ENCODE results near the gene FKBP4. TPM values are rescaled to one million over a fixed set of nuclear protein-coding genes. Genes with fewer than 3 reads are reported as not detected.

FKBP4 gene
- total RNA-seq, 1 experiment from 2014 or later: 122 TPM

DNA sequence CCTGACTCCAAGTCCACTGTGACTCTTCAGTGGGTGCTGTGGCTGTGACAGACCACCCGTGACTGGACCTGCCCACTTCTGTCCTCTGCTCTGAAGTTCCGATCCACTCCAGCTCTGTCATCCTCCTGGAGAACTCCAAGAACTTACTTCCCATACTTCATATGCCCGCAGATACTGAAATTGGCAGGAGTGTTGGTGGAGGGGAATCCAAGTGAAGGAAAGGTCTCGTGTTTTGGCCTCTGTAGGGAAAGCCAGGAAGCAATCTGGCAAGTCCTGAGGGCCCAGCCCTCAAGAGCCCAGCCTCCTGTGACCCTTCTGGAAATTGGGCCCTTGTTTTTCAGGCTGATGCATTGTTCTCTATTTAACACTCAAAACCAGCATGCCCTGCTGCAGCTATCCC, 22.4 kb upstream of the FKBP4 start:
- no TSS peak for BruUV-seq (replicated peaks)
- CTCF ChIA-PET: interaction anchor here (0.6 kb wide), 1 partner anchor 307 kb away, joined by 4 read pairs; no protein-coding TSS in a partner anchor
- peaks cover 2% of the 10 kb centered on the region for H3K9me3 Mint-ChIP-seq (ENCODE audit: low read depth, unreplicated experiment)
- intact Hi-C loops (cut with micrococcal nuclease; ENCODE audit: unreplicated experiment): no loop called here
- peaks cover 77% of the 10 kb centered on the region for H3K27me3 Mint-ChIP-seq (ENCODE audit: unreplicated experiment)
- no peak overlapping the region for H3K27ac Mint-ChIP-seq (ENCODE audit: unreplicated experiment)
- H3K4me3 Mint-ChIP-seq (ENCODE audit: low read depth, unreplicated experiment): no peak overlapping the region
- DNase-seq: no peak
- TF ChIP-seq, protein P1, sequence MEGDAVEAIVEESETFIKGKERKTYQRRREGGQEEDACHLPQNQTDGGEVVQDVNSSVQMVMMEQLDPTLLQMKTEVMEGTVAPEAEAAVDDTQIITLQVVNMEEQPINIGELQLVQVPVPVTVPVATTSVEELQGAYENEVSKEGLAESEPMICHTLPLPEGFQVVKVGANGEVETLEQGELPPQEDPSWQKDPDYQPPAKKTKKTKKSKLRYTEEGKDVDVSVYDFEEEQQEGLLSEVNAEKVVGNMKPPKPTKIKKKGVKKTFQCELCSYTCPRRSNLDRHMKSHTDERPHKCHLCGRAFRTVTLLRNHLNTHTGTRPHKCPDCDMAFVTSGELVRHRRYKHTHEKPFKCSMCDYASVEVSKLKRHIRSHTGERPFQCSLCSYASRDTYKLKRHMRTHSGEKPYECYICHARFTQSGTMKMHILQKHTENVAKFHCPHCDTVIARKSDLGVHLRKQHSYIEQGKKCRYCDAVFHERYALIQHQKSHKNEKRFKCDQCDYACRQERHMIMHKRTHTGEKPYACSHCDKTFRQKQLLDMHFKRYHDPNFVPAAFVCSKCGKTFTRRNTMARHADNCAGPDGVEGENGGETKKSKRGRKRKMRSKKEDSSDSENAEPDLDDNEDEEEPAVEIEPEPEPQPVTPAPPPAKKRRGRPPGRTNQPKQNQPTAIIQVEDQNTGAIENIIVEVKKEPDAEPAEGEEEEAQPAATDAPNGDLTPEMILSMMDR (IDR thresholded peaks at IDR 0.05; ENCODE audit: unreplicated experiment): no peak
- H3K36me3 Mint-ChIP-seq (ENCODE audit: insufficient read depth, unreplicated experiment): no peaks in the 10 kb centered on the region
- peaks cover 10% of the 10 kb centered on the region for H3K4me1 Mint-ChIP-seq (ENCODE audit: low read depth, unreplicated experiment)

DNA sequence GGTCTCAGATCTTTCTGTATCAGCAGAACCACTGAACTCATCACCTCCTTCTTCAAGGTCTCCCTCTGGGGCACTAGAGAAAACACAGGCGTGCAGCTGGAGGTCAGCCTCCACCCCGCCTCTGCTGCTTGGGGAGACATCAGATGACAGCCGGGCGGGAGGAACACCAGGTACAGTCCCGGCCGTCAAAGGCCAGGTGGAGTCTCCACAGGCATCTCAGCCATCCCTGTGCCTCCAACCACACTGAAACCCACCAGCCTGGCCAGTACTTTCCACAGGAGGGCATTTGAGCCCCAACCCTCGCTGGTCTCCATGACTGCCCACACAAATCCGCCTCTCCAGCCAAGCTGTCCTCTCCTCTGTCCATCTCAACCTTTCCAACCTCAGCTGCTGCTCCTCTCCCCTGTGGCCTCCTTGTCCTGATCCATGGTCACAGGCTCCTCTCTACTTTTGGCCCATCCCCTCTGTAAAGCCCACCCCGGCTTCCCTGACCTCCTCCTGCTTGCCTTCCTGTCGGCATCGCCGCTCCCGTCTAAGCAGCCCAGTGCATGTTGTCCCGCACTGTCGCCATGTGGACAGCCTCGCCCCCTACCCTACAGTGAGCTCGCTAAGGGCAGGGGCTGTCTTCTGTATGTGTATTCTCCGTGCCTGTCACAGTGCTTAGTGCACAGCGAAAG, 21.4 kb upstream of the FKBP4 start:
- intact Hi-C loops (cut with micrococcal nuclease; ENCODE audit: unreplicated experiment): no loop called here
- peaks cover 10% of the 10 kb centered on the region for H3K4me1 Mint-ChIP-seq (ENCODE audit: low read depth, unreplicated experiment)
- no peak for DNase-seq
- H3K27me3 Mint-ChIP-seq (ENCODE audit: unreplicated experiment): peaks cover 77% of the 10 kb centered on the region
- TF ChIP-seq, protein P1 (IDR thresholded peaks at IDR 0.05; ENCODE audit: unreplicated experiment): no peak
- H3K9me3 Mint-ChIP-seq (ENCODE audit: low read depth, unreplicated experiment): peaks cover 2% of the 10 kb centered on the region
- no peak overlapping the region for H3K27ac Mint-ChIP-seq (ENCODE audit: unreplicated experiment)
- no TSS peak for BruUV-seq (replicated peaks)
- CTCF ChIA-PET: no interaction called here
- no peak overlapping the region for H3K4me3 Mint-ChIP-seq (ENCODE audit: low read depth, unreplicated experiment)
- H3K36me3 Mint-ChIP-seq (ENCODE audit: insufficient read depth, unreplicated experiment): no peaks in the 10 kb centered on the region

DNA sequence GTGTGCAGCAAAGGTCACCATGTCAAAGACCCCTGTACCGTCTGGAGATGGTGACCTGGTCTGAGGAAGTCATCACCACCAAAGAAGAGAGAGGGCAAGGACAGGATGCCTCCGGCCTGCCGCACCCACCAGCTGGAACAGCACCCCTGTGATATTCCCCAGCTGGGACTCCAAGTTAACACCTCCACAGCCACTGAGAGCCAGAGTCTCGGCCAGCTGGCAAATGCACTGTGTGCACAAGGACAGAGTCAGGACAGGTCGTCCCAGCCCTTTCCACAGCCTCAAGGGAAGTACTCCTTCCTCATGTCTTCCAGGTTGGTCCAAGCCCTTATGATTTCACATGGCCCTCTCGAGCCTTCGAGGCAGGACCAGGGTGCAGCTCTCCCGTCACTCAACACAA, 19.3 kb upstream of the FKBP4 start:
- Mint-ChIP-seq H3K27me3 (ENCODE audit: unreplicated experiment) (peaks cover 88% of the 10 kb centered on the region), H3K27ac (ENCODE audit: unreplicated experiment) (no peak overlapping the region), H3K36me3 (ENCODE audit: insufficient read depth, unreplicated experiment) (no peaks in the 10 kb centered on the region), H3K4me3 (ENCODE audit: low read depth, unreplicated experiment) (no peak overlapping the region), H3K9me3 (ENCODE audit: low read depth, unreplicated experiment) (peaks cover 2% of the 10 kb centered on the region), H3K4me1 (ENCODE audit: low read depth, unreplicated experiment) (peaks cover 1% of the 10 kb centered on the region)
- CTCF ChIA-PET: no interaction called here
- TF ChIP-seq, protein P1 (IDR thresholded peaks at IDR 0.05; ENCODE audit: unreplicated experiment): no peak
- no peak for DNase-seq
- BruUV-seq (replicated peaks): no TSS peak
- intact Hi-C loops (cut with micrococcal nuclease; ENCODE audit: unreplicated experiment): no loop called here

DNA sequence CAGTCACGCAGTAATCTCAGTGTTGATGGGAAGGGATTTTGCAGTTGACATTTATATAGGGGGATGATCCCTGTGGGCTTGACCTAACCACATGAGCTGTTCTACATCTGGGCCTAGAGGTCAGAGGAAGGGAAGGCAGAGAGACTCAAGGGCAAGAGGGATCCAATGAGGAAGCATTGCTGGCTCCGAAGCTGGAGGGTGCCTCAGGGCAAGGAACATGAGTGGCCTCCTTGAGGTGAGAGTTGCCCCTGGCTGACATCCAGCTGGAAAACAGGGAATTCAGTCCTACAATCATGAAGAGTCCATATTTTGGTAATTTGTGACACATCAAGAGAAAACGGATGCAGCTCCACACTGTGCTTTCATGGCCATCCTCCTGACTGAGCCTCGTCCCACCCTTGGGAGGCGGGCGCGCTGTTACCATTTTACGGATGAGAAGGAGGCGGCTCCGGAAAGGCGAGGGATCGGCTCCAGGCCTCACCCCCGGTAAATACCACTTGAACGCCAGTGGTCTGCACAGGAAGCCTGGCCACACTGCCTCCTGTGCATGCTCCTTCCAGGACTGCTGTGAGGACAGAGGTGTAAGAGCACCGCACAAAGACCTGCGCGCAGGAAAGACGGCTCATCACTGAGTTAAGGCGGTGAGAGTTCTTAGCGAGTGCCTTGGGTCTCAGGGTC, 18.5 kb upstream of the FKBP4 start:
- no peaks in the 10 kb centered on the region for H3K9me3 Mint-ChIP-seq (ENCODE audit: low read depth, unreplicated experiment)
- BruUV-seq (replicated peaks): no TSS peak
- CTCF ChIA-PET: no interaction called here
- no peaks in the 10 kb centered on the region for H3K4me1 Mint-ChIP-seq (ENCODE audit: low read depth, unreplicated experiment)
- TF ChIP-seq, protein P1 (IDR thresholded peaks at IDR 0.05; ENCODE audit: unreplicated experiment): no peak
- no peak overlapping the region for H3K27ac Mint-ChIP-seq (ENCODE audit: unreplicated experiment)
- DNase-seq: no peak
- H3K27me3 Mint-ChIP-seq (ENCODE audit: unreplicated experiment): peaks cover 88% of the 10 kb centered on the region
- intact Hi-C loops (cut with micrococcal nuclease; ENCODE audit: unreplicated experiment): no loop called here
- no peak overlapping the region for H3K4me3 Mint-ChIP-seq (ENCODE audit: low read depth, unreplicated experiment)
- no peaks in the 10 kb centered on the region for H3K36me3 Mint-ChIP-seq (ENCODE audit: insufficient read depth, unreplicated experiment)
